ENCODE measurements around the gene YWHAE.
A peak's percentile ranks its signal among the peaks of the same experiment; 100 is the strongest.
"Not testable (repeated sequence)": the region's sequence is repeated elsewhere in the genome, so short reads cannot be mapped to it uniquely, and the experiment has no call there.

YWHAE gene

DNA sequence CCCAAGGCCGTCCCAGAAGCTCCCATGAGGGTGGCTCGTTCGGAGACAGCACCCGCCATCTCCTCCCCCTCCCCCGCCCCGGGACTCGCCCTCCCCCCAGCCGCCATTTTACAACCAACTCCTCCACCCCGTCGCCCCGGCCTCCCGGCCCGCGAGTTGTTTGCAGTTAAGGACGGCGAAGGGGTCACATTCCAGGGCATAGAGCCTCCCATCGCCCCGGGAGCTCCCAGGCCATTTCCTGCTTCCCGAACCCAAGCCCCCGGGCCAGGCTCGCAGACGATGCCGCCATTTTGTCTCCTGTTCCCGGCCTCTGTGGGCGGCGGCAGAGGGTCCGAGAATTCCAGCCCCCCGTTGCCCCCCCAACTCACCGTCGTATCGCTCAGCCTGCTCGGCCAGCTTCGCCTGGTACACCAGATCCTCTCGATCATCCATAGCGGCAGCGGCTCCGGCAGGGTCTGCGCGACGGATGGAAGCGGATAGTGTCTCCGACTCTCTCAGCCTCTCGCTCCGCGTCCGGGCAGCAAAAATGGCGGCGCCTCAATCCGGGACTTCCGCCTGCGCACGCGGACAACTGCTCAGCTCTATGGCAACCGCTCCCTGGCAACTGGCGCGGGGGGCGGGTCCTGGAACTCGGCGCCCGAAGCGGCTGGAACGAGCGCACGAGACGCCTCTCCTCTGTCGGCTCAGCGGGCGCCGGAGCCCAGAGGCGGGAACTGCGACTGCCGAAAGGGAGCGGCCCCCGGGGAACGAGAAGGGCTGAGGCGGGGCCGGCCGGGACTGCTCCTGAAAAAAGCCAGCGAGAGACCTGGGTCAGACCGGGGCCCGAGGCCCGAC lies at the start of gene YWHAE:
TSS of gene YWHAE (minus strand) at position 544 of the 834 bp plus-strand sequence. CDS start at position 432, 112 bp downstream.
- DNase-seq (ENCODE audit: low read depth in 2 of 2): peak; percentile 88 to 90

- DNase-seq (ENCODE audit: low read depth in 2 of 2): no peak
Observed at GRCh38 chr17:1449412-1449967, 49.5 kb upstream of the YWHAE start.

- no peak for DNase-seq (ENCODE audit: low read depth in 2 of 2)
Observed at GRCh38 chr17:1447052-1447451, 47.0 kb upstream of the YWHAE start.

GRCh38 chr17:1446201-1446600 lies 46.2 kb upstream of the YWHAE start:
- DNase-seq (ENCODE audit: low read depth in 2 of 2): no peak

DNA sequence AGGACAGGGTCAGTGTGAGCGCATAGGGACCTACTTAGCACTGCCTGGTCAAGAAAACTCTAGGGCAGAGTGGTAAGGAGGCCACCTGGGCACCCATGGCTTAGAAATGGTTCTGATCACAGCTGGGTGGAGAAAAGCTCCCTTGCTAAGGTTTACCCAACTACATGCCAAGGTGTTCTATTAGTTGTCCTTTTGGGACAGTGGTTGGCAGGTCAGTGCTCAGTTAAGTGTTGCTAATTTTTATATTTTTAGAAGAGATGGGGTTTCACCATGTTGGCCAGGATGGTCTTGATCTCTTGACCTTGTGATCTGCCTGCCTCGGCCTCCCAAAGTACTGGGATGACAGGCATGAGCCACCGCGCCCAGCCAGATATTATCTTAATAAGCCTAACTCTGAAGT lies 45.7 kb upstream of the YWHAE start:
- not testable (repeated sequence) for DNase-seq (ENCODE audit: low read depth in 2 of 2)

DNA sequence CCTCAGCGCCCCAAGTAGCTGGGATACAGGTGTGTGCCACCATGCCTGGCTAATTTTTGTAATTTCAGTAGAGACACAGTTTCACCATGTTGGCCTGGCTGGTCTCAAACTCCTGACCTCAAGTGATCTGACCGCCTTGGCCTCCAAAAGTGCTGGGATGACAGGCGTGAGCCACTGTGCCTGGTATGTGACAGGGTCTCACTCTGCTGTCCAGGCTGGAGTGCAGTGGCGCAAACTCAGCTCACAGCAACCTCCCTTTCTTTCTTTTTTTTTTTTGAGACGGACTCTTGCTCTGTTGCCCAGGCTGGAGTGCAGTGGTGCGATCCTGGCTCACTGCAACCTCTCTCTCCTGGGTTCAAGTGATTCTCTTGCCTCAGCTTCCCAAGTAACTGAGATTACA lies 42.7 kb upstream of the YWHAE start:
- not testable (repeated sequence) for DNase-seq (ENCODE audit: low read depth in 2 of 2)

- no peak for DNase-seq (ENCODE audit: low read depth in 2 of 2)
Observed at GRCh38 chr17:1442187-1442586, 42.2 kb upstream of the YWHAE start.

DNA sequence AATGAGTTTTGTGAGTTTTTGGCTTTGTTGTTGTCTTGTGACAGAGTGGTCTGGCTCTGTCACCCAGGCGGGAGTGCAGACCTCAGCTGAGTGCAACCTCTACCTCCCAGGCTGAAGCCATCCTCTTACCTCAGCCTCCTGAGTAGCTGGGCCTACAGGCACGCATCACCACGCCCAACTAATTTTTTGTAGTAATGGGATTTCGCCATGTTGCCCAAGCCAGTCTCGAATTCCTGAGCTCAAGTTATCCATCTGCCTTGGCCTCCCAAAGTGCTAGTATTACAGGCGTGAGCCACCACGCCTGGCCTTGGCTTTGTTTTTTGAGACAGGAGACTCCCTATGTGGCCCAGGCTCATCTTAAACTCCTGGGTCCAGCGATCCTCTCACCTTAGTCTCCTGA lies 40.9 kb upstream of the YWHAE start:
- no peak for DNase-seq (ENCODE audit: low read depth in 2 of 2)

- peak; percentile 39 to 56 for DNase-seq (ENCODE audit: low read depth in 2 of 2)
Observed at GRCh38 chr17:1438593-1439083, 38.6 kb upstream of the YWHAE start.

- DNase-seq (ENCODE audit: low read depth in 2 of 2): no peak
Observed at GRCh38 chr17:1435326-1435725, 35.3 kb upstream of the YWHAE start.

DNA sequence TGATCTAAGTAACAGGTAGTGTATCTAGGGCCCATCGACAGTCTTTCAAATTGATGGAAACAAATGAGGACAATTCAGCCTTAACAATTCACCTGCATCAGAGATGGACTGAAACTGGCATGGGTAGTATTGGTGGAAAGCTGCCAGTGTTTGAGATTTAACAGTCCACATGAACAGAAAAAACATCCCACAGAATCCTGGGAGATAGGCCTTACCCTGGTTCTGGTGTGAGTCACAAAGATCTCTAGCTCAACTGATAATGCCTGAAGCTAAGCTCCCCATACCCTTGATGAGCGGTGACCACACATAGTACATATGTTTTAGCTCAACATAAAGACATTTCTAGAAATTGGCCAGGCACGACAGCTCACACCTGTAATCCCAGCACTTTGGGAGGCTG lies 34.1 kb upstream of the YWHAE start:
- DNase-seq (ENCODE audit: low read depth in 2 of 2): no peak

DNA sequence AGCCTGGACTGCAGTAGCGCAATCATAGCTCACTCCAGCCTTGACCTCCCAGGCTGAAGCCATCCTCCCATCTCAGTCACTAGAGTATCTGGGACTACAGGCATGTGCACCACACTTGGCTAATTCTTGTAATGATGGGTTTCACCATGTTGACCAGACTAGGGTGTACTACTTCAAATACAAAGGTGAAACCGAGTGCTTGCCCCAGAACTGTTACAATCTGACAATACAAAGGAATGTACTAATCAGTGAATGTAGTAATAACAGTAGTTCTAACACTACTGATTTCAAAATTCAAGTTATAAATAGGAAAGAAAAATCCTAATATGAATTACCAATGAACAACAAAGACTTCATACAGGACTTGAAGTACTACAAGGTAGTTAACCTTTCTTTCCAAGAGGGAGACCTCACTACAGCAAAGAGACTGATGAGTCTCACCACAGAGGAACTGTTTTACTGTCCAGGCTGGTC lies 31.6 kb upstream of the YWHAE start:
- no peak for DNase-seq (ENCODE audit: low read depth in 2 of 2)

DNA sequence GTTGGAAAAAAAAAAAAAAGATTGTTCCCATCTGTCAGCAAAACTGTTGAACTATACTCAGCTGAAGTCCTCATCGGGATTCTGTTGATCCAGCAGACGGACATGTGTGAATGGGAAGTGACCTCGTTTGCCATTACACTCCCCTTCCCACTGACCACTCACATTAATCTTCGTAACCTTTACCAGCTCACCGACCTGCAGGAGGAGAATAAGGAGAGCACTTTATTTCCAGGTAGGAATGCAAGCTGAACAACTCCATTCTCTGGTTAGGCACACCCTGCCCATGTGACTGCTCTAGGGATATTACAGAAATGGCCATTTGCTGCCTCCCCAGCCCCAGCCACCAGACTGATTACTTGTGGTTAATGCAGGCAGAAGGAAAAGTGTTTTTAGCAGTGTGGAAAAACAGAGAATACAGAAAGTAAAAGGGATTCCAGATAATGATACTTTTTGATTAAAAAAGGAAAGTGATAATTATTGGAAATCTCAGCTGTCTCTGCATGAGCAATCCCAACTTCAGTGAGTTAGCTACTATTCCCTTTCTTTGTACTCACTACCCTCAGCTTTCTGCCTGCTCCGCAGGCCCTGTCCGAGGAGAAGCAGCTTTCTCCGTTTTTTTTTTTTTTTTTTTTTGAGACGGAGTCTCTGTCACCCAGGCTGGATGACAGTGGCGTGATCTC lies 23.6 kb upstream of the YWHAE start:
- no peak for DNase-seq (ENCODE audit: low read depth in 2 of 2)

DNA sequence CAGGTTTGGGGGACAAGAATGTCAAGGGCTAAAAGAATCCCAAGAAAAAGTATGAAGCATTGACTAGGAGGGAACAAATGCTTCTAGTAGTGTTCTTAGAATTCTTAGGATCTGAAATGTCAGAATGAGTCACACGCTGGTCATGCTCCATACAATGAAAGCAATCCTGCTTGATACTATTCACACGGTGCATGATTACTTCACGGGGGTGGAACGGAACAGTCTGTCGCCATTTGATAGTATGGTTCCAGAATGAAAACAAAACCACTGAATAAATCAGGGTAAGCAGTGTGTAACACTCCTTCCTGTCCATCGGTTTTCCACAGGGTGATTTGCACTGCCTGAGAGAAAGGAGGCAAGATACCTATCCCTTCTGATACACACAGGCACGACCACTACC lies 22.9 kb upstream of the YWHAE start:
- peak; percentile 81 to 83 for DNase-seq (ENCODE audit: low read depth in 2 of 2)

GRCh38 chr17:1421470-1421869 lies 21.4 kb upstream of the YWHAE start:
- DNase-seq (ENCODE audit: low read depth in 2 of 2): no peak

GRCh38 chr17:1420981-1421380 lies 21.0 kb upstream of the YWHAE start:
- DNase-seq (ENCODE audit: low read depth in 2 of 2): no peak

DNA sequence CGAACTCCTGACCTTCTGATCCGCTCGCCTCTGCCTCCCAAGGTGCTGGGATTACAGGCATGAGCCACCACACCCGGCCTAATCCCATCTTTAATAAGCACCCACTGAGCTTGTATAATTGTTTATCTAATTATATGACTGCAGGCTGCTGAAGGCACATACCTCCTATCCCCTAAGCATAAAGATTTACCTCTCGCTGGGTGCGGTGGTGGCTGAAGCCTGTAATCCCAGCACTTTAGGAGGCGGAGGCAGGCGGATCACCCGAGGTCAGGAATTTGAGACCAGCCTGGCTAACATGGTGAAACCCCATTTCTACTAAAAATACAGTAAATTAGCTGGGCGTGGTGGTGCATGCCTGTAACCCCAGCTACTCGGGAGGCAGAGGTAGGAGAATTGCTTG lies 20.1 kb upstream of the YWHAE start:
- no peak for DNase-seq (ENCODE audit: low read depth in 2 of 2)

DNA sequence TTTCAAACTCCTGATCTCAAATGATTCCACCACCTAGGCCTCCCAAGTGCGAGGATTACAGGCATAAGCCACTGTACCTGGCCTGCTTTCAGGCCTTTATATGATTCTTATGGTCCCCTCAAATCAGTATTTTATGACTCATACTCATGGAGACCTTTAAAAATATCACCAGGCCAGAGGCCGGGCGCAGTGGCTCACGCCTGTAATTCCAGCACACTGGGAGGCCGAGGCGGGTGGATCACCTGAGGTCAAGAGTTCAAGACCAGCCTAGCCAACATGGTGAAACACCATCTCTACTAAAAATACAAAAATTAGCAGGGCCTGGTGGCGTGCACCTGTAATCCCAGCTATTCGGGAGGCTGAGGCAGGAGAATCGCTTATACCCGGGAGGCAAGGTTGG lies 18.5 kb upstream of the YWHAE start:
- DNase-seq (ENCODE audit: low read depth in 2 of 2): not testable (repeated sequence)

- DNase-seq (ENCODE audit: low read depth in 2 of 2): no peak
Observed at GRCh38 chr17:1416414-1416813, 16.4 kb upstream of the YWHAE start.

DNA sequence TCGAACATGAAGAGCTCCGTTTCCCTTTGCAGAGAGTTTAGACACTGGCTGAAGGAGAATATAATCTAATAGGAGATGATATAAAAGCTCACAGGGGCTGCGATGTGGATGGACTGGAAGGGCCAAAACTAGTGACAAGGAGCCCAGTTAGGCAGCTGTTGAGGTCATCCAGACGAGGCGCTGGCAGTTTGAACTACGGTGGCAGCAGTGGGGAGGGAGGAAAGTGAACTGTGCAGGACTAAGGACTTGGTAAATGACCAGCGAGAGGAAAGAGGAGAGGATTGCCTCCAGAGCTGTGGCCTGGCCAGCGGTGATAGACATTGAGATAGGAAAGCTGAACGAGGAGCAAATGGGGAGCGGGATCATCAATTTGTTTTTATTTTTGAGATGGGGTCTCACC lies 14.6 kb upstream of the YWHAE start:
- DNase-seq (ENCODE audit: low read depth in 2 of 2): no peak

DNA sequence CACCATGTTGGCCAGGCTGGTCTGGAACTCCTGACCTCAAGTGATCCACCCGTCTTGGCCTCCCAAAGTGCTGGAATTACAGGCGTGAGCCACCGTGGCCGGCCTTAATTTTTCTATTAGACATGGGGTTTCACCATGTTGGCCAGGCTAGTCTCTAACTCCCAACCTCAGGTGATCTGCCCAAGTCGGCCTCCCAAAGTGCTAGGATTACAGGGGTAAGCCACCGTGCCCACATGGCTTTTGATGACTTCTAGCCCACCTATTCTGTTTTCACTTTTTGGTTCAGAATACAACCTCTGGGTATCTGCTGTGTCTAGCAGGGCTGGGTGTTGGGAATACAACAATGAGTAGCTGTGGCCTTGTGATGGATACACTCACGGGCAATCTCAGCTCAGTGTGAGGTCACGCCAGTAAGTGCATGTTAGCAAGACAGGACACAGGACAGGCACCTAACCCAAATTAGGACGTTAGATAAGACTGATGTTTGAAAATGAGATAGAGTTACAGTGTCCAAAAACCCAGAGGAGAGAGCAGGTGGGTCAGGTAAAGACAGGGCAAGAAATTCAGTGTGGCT lies 14.1 kb upstream of the YWHAE start:
- no peak for DNase-seq (ENCODE audit: low read depth in 2 of 2)

DNA sequence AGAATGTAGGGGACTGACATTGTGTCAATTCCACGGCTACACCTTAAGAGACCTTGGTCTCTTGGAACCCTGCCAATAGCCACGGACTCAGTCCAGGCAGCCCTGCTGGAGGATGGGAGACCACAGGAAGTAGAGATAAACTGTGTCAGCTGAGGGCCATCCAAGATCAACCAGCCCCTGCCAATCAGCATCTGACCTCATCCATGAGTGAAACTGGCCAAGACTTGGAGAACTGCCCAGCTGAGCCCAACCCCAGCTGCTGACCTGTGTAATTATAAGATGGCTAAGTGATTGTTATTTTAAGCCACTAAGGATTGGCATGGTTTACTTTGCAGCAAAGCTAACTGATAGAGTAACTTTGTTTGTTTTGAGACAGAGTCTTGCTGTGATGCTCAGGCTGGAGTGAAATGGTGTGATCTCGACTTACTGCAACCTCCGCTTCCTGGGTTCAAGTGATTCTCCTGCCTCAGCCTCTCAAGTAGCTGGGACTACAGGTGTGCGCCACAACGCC lies 13.3 kb upstream of the YWHAE start:
- DNase-seq (ENCODE audit: low read depth in 2 of 2): no peak

All from fibroblast of skin of left quadriceps (primary cell).